HEK293T (cell line): Measurements from ENCODE around the gene ERICH4.
"Not testable (repeated sequence)": the region's sequence is repeated elsewhere in the genome, so short reads cannot be mapped to it uniquely, and the experiment has no call there.

Experiments used
- CTCF ChIA-PET: fragments of 350-600 bp; formaldehyde crosslinking; extraction: SDS; loops from one replicate; lab custom pipeline; 2021; ENCODE audit warnings: antibody characterized with exemption, inconsistent platforms; lab: Yijun Ruan, JAX
- POLR2A ChIA-PET: fragments of 350-600 bp; formaldehyde crosslinking; extraction: SDS; loops from one replicate; lab custom pipeline; 2020; ENCODE audit warnings: antibody characterized with exemption, inconsistent platforms; lab: Yijun Ruan, JAX
- DNase-seq: peaks from one replicate; pipeline ENCODE4 v3.0.0; 2012; ENCODE audit warnings: mixed read lengths; ENCODE audit errors: extremely low spot score
- ARNT ChIP-seq: fragments of 450-650 bp; IDR thresholded peaks from 2 replicates; pipeline ENCODE4 v1.6.1; 2017; ENCODE audit warnings: mild to moderate bottlenecking
- BHLHE40 ChIP-seq: fragments of 450-650 bp; IDR thresholded peaks from 2 replicates; pipeline ENCODE4 v1.6.1; 2016; ENCODE audit warnings: mild to moderate bottlenecking, moderate library complexity, borderline replicate concordance
- CTBP1 ChIP-seq: fragments of 450-650 bp; IDR thresholded peaks from 2 replicates; pipeline ENCODE4 v1.6.1; 2016; ENCODE audit warnings: borderline replicate concordance
- ELF4 ChIP-seq: fragments of 450-650 bp; IDR thresholded peaks from 2 replicates; pipeline ENCODE4 v1.6.1; 2017; ENCODE audit warnings: antibody characterized with exemption
- FOXA1 ChIP-seq: fragments of 450-650 bp; IDR thresholded peaks from 2 replicates; pipeline ENCODE4 v1.6.1; 2016; ENCODE audit warnings: mild to moderate bottlenecking
- FOXK2 ChIP-seq: fragments of 450-650 bp; IDR thresholded peaks from 2 replicates; pipeline ENCODE4 v1.6.1; 2016; ENCODE audit warnings: mild to moderate bottlenecking
- FOXM1 ChIP-seq: fragments of 450-650 bp; IDR thresholded peaks from 2 replicates; pipeline ENCODE4 v1.6.1; 2017; ENCODE audit warnings: mild to moderate bottlenecking, borderline replicate concordance
- HDGF ChIP-seq: fragments of 450-650 bp; IDR thresholded peaks from 2 replicates; pipeline ENCODE4 v1.6.1; 2017; ENCODE audit warnings: antibody characterized with exemption, borderline replicate concordance
- L3MBTL2 ChIP-seq: fragments of 450-650 bp; conservative IDR thresholded peaks from 2 replicates; pipeline ENCODE4 v1.6.1; 2016; ENCODE audit warnings: mild to moderate bottlenecking
- LEF1 ChIP-seq: fragments of 450-650 bp; IDR thresholded peaks from 2 replicates; pipeline ENCODE4 v1.6.1; 2017; ENCODE audit warnings: mild to moderate bottlenecking, borderline replicate concordance
- NFRKB ChIP-seq: fragments of 450-650 bp; IDR thresholded peaks from 2 replicates; pipeline ENCODE4 v1.6.1; 2016; ENCODE audit warnings: mild to moderate bottlenecking, moderate library complexity
- SP1 ChIP-seq: fragments of 450-650 bp; IDR thresholded peaks from 2 replicates; pipeline ENCODE4 v1.6.1; 2017
- SUZ12 ChIP-seq: fragments of 450-650 bp; IDR thresholded peaks from 2 replicates; pipeline ENCODE4 v1.6.1; 2016; ENCODE audit warnings: mild to moderate bottlenecking
- TARDBP ChIP-seq: fragments of 450-650 bp; IDR thresholded peaks from 2 replicates; pipeline ENCODE4 v1.6.1; 2016
- ZNF384 ChIP-seq: fragments of 450-650 bp; IDR thresholded peaks from 2 replicates; pipeline ENCODE4 v1.6.1; 2016
- TF ChIP-seq, protein P1 (sequence below): fragments of 450-650 bp; IDR thresholded peaks from 2 replicates; pipeline ENCODE4 v1.6.1; 2016

ERICH4 gene

DNA sequence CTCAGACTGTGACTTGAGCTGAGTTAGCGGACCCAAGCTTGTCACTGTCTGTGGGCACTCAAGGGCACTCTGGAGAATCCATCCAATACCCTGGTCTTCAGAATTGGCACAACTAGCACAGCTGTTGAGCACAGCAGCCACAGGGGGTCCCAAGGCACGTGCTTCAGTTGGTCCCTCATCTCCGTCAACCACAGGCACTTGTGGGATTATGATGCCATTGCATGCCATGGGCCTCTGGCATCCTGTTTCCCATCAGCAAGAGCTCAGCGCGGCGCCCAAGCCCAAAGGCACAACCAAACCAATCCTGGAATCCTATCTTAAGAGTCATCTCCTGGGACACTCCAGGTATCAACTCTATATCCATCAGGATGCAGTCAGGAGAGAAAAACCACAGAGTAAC lies 12.0 kb upstream of the ERICH4 start:
- CTCF ChIA-PET, result interaction anchor here (0.6 to 0.8 kb wide), 3 partner anchors 17 to 23 kb away, joined by 3 to 4 read pairs (median 3); no protein-coding TSS in a partner anchor
- TF ChIP-seq ZNF384 (no peak), ELF4 (no peak), HDGF (no peak), CTBP1 (no peak), NFRKB (no peak), TARDBP (no peak), FOXA1 (no peak)
- TF ChIP-seq, protein P1, sequence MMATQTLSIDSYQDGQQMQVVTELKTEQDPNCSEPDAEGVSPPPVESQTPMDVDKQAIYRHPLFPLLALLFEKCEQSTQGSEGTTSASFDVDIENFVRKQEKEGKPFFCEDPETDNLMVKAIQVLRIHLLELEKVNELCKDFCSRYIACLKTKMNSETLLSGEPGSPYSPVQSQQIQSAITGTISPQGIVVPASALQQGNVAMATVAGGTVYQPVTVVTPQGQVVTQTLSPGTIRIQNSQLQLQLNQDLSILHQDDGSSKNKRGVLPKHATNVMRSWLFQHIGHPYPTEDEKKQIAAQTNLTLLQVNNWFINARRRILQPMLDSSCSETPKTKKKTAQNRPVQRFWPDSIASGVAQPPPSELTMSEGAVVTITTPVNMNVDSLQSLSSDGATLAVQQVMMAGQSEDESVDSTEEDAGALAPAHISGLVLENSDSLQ, result no peak
- POLR2A ChIA-PET, result interaction anchor here (1.0 to 1.3 kb wide), 2 partner anchors 8 to 9 kb away, joined by 3 to 4 read pairs; partner anchors contain the start of gene DMAC2
- DNase-seq, result no peak

DNA sequence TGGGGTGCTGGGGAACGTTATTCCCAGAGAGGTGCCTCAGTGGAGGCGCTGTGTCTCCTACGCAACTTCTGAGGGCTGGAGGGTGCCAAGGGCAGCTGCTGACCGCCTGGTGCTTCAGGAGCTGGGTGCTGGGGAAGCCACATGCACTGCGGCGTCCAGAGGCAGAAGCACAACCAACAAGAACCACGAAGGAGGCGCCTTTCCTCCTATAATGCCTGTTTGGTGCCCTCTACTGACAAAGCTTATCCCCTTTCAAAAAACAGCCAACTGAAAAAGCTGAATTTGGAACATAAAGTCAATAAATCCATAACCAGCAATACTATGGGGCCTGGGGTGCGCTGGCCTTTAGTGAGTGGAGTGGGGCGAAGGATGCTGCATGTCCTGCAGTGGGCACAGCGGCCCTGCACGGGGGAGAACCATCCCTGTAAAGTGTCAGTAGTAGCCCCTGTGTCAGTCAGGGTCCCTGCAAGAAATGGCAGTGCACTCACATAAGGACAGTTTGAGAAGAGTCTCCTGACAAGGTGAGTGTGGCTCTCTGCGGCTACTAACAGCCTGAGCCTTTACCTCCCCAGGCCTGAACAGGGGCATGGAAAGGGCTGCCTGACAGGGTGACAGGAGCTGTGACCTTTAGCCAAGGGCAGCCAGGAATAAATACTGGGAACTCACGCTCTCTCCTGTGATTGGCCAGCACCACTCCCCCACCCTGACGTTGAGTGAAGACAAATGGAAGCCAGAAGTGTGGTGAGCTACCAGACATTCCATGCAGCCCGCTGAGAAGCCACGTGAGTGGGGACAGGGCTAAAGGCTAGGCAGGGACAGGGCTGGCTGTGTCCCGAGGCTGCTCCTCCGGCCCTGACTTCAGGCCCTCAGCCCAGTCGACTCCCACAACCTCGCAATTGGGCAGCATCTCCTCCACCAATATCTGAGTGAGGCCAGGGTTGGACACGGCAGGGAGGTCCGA lies 11.2 kb upstream of the ERICH4 start:
- ChIA-PET CTCF (interaction anchor here (0.6 to 0.8 kb wide), 2 partner anchors 16 to 24 kb away, joined by 3 to 4 read pairs; no protein-coding TSS in a partner anchor), POLR2A (interaction anchor here (1.0 to 1.3 kb wide), 2 partner anchors 8 kb away, joined by 3 to 4 read pairs; partner anchors contain the start of gene DMAC2)
- TF ChIP-seq BHLHE40 (no peak), CTBP1 (no peak), SUZ12 (no peak), FOXK2 (no peak), NFRKB (no peak), LEF1 (no peak), FOXM1 (no peak), ELF4 (no peak), SP1 (no peak), TARDBP (no peak), ZNF384 (no peak), ARNT (no peak), HDGF (no peak), FOXA1 (no peak), L3MBTL2 (no peak)
- TF ChIP-seq, protein P1, result no peak
- no peak for DNase-seq

DNA sequence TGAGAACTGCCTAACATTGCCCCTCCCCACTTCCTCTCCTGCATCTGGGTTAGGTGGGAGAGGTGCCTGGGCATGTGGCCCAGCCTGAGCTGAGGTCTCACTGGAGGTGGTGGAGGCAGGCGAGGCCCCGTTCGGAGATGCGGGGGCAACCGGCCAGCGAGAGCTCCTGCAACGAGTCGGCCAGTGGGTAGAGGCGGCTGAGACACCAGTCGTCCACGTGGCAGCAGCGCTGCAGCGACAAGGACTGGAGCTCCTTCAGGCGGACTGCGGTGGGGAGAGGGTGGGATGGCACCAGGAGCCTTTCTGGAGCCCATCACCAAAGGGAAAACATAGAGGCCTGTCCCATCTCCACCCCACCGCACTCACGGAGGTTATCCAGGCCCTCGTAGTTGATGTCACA lies 9.8 kb upstream of the ERICH4 start:
- POLR2A ChIA-PET, result no interaction called here
- no peak for DNase-seq
- CTCF ChIA-PET, result no interaction called here
- TF ChIP-seq BHLHE40 (no peak), ZNF384 (no peak), FOXM1 (no peak), SP1 (no peak), SUZ12 (no peak), FOXA1 (no peak), FOXK2 (no peak), L3MBTL2 (no peak), HDGF (no peak), ELF4 (no peak)
- TF ChIP-seq, protein P1, result no peak

DNA sequence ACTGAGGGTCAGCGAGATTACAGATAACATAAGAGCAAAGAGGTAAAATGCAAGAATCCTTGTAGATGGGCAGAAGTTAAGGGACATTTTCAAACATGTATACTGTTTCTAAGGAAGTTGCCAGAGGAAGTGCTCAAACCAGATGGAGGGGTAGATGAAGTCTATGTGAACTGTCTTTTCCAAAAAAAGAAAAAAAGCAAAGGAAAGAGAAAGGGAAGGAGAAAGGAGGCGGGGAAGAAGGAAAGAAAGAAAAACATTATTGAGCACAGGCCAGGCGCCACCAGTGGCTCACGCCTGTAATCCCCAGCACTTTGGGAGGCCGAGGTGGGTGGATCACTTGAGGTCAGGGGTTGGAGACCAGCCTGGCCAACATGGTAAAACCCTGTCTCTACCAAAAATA lies 8.5 kb upstream of the ERICH4 start:
- ChIA-PET CTCF (interaction anchor here (0.6 kb wide), 1 partner anchor 15 kb away, joined by 3 read pairs; no protein-coding TSS in a partner anchor), POLR2A (no interaction called here)
- no peak for DNase-seq
- TF ChIP-seq L3MBTL2, result no peak
- no peak for TF ChIP-seq HDGF
- TF ChIP-seq NFRKB, result no peak
- no peak for TF ChIP-seq ZNF384
- no peak for TF ChIP-seq SUZ12
- TF ChIP-seq ELF4, result no peak
- TF ChIP-seq FOXM1, result no peak
- TF ChIP-seq BHLHE40, result no peak

DNA sequence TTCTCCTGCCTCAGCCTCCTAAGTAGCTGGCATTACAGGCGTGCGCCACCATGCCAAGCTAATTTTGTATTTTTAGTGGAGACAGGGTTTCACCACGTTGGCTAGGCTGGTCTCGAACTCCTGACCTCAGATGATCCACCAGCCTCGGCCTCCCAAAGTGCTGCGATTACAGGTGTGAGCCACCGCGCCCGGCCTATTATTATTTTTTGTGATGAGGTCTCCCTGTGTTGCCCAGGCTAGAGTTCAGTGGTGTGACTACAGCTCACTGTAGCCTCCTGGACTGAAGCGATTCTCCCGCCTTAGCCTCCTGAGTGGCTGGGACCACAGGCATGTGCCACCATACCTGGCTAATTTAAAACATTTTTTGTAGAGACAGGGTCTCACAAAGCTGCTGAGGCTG lies 7.6 kb upstream of the ERICH4 start:
- CTCF ChIA-PET, POLR2A ChIA-PET, DNase-seq: not testable (repeated sequence)

DNA sequence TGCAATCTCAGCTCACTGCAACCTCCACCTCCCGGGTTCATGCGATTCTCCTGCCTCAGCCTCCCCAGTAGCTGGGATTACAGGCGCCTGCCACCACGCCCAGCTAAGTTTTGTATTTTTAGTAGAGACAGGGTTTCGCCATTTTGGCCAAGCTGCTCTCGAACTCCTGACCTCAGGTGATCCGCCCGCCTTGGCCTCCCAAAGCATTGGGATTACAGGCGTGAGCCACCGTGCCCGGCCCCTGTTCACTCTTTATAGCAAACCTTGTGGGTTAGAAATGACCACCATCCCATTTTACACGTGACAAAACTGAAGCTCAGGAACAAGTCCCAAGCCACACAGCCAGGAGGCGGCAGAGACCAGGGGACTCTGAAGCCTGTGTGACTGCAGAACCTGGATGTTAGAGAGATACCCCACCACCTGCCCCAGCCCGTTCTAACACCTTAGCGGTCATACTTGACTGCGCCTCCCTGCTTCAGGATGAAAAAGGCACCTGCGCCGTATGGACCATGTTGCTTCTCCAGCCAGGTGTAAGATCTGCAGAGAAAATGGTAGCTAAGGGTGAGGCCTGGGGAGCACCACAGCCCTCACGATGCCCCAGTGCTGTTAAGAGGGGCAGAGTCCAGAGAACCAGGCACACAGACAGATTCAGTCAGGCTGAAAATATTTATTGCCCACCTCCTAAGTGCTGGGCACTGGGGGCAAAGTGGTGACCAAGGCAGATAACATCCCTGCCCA lies 6.9 kb upstream of the ERICH4 start:
- ChIA-PET CTCF (no interaction called here), POLR2A (no interaction called here)
- TF ChIP-seq FOXA1 (no peak), ARNT (no peak), ELF4 (no peak), TARDBP (no peak), CTBP1 (no peak), ZNF384 (no peak)
- DNase-seq, result no peak
